H9 (cell line): ENCODE data around the gene GNG11. TPM values are rescaled to one million over a fixed set of nuclear protein-coding genes. Genes with fewer than 3 reads are reported as not detected.

ENCODE experiments used
- DNase-seq: peaks from one replicate; pipeline ENCODE4 v3.0.0-alpha.2; 2017
- H2AFZ ChIP-seq: one replicate; pipeline ENCODE4 v1.6.1; 2013; ENCODE audit warnings: mild to moderate bottlenecking, low read length, control low read depth, moderate library complexity
- H2AK5ac ChIP-seq: 2 replicates; pipeline ENCODE4 v1.6.1; 2013; ENCODE audit warnings: low read length, control low read depth, mixed read lengths; ENCODE audit not compliant: insufficient read length
- H2BK120ac ChIP-seq: one replicate; pipeline ENCODE4 v1.6.1; 2013; ENCODE audit warnings: low read depth, mild to moderate bottlenecking, low read length, control low read depth, inconsistent platforms; ENCODE audit not compliant: poor library complexity, severe bottlenecking
- H2BK12ac ChIP-seq: 2 replicates; pipeline ENCODE4 v1.6.1; 2013; ENCODE audit warnings: low read length, control low read depth, mixed read lengths, low read depth; ENCODE audit not compliant: insufficient read length
- H2BK15ac ChIP-seq: 2 replicates; pipeline ENCODE4 v1.6.1; 2013; ENCODE audit warnings: low read depth, low read length, control low read depth
- H2BK20ac ChIP-seq: one replicate; pipeline ENCODE4 v1.6.1; 2013; ENCODE audit warnings: low read depth, mild to moderate bottlenecking, low read length, control low read depth, inconsistent platforms; ENCODE audit not compliant: poor library complexity, severe bottlenecking
- H2BK5ac ChIP-seq: 2 replicates; pipeline ENCODE4 v1.6.1; 2013; ENCODE audit warnings: low read length, control low read depth, mixed read lengths; ENCODE audit not compliant: insufficient read length
- H3K14ac ChIP-seq: 2 replicates; pipeline ENCODE4 v1.6.1; 2013; ENCODE audit warnings: low read length, control low read depth; ENCODE audit not compliant: insufficient read depth
- H3K18ac ChIP-seq: 2 replicates; pipeline ENCODE4 v1.6.1; 2013; ENCODE audit warnings: low read depth, mild to moderate bottlenecking, mixed read lengths, low read length, control low read depth; ENCODE audit not compliant: insufficient read length
- H3K23ac ChIP-seq: 2 replicates; pipeline ENCODE4 v1.6.1; 2013; ENCODE audit warnings: low read length, control low read depth, mixed read lengths, low read depth; ENCODE audit not compliant: insufficient read length
- H3K23me2 ChIP-seq: 2 replicates; pipeline ENCODE4 v1.6.1; 2013; ENCODE audit warnings: low read depth, mild to moderate bottlenecking, mixed read lengths, low read length, control low read depth; ENCODE audit not compliant: insufficient read length, poor library complexity, severe bottlenecking
- H3K27ac ChIP-seq: 2 replicates; pipeline ENCODE4 v1.5.1; 2013; ENCODE audit warnings: low read length, control low read depth, mixed read lengths, low read depth; ENCODE audit not compliant: insufficient read length
- H3K27me3 ChIP-seq: 2 replicates; pipeline ENCODE4 v1.6.1; 2013; ENCODE audit warnings: low read length, control low read depth, inconsistent platforms; ENCODE audit not compliant: insufficient read depth
- H3K4ac ChIP-seq: 2 replicates; pipeline ENCODE4 v1.6.1; 2013; ENCODE audit warnings: low read depth, mild to moderate bottlenecking, control low read depth, inconsistent platforms, low read length, moderate library complexity
- H3K4me1 ChIP-seq: 2 replicates; pipeline ENCODE4 v1.6.1; 2013; ENCODE audit warnings: low read length, control low read depth, inconsistent platforms; ENCODE audit not compliant: insufficient read depth
- H3K4me2 ChIP-seq: 2 replicates; pipeline ENCODE4 v1.6.1; 2013; ENCODE audit warnings: low read length, control low read depth, mixed read lengths; ENCODE audit not compliant: insufficient read length, insufficient read depth
- H3K56ac ChIP-seq: 2 replicates; pipeline ENCODE4 v1.6.1; 2013; ENCODE audit warnings: low read depth, mild to moderate bottlenecking, mixed read lengths, low read length, control low read depth; ENCODE audit not compliant: insufficient read length
- H3K79me1 ChIP-seq: 2 replicates; pipeline ENCODE4 v1.6.1; 2013; ENCODE audit warnings: low read depth, mild to moderate bottlenecking, moderate library complexity, low read length, control low read depth, inconsistent platforms; ENCODE audit not compliant: insufficient read depth, poor library complexity, severe bottlenecking
- H3K79me2 ChIP-seq: 2 replicates; pipeline ENCODE4 v1.6.1; 2013; ENCODE audit warnings: low read length, control low read depth, inconsistent platforms; ENCODE audit not compliant: insufficient read depth
- H3K9ac ChIP-seq: 2 replicates; pipeline ENCODE4 v1.6.1; 2013; ENCODE audit warnings: low read length, control low read depth, mixed read lengths; ENCODE audit not compliant: insufficient read length; ENCODE audit errors: extremely low read depth
- H3K9me3 ChIP-seq: one replicate; pipeline ENCODE4 v1.6.1; 2013; ENCODE audit warnings: low read depth, low read length, inconsistent platforms; ENCODE audit not compliant: control insufficient read depth
- H3T11ph ChIP-seq: one replicate; pipeline ENCODE4 v1.6.1; 2013; ENCODE audit warnings: mild to moderate bottlenecking, low read length, control low read depth, inconsistent platforms
- H4K20me1 ChIP-seq: one replicate; pipeline ENCODE4 v1.6.1; 2013; ENCODE audit not compliant: control insufficient read depth, insufficient read length, insufficient read depth
- H4K5ac ChIP-seq: 2 replicates; pipeline ENCODE4 v1.6.1; 2013; ENCODE audit warnings: low read depth, mild to moderate bottlenecking, mixed read lengths, low read length, control low read depth; ENCODE audit not compliant: insufficient read length
- H4K8ac ChIP-seq: replicated peaks from 2 replicates; pipeline ENCODE4 v1.6.1; 2013; ENCODE audit warnings: low read length, control low read depth, mixed read lengths, low read depth; ENCODE audit not compliant: insufficient read length
- H4K91ac ChIP-seq: 2 replicates; pipeline ENCODE4 v1.6.1; 2013; ENCODE audit warnings: low read depth, mild to moderate bottlenecking, moderate library complexity, mixed read lengths, low read length, control low read depth; ENCODE audit not compliant: insufficient read length
- H3K27ac Mint-ChIP-seq, 3 experiments: 2 replicates in 2 of 3; 3 replicates in 1 of 3; pipeline ENCODE4 v1.8.0; 2020 to 2021; ENCODE audit warnings: mixed read lengths in 3 of 3, mild to moderate bottlenecking in 1 of 3, moderate library complexity in 1 of 3
- H3K27me3 Mint-ChIP-seq: 2 replicates; pipeline ENCODE4 v1.8.0; 2021; ENCODE audit warnings: low read depth, mild to moderate bottlenecking, moderate library complexity, mixed read lengths
- H3K36me3 Mint-ChIP-seq, 3 experiments: 2 replicates in 2 of 3; 3 replicates in 1 of 3; pipeline ENCODE4 v1.8.0; 2020 to 2021; ENCODE audit warnings: low read depth in 3 of 3, mixed read lengths in 3 of 3; ENCODE audit not compliant: insufficient read depth in 1 of 3
- H3K4me1 Mint-ChIP-seq, 2 experiments: 2 replicates each; pipeline ENCODE4 v1.8.0; 2020; ENCODE audit warnings: mixed read lengths in 2 of 2
- H3K4me3 Mint-ChIP-seq, 2 experiments: 2 replicates in 1 of 2; 3 replicates in 1 of 2; pipeline ENCODE4 v1.8.0; 2020 to 2021; ENCODE audit warnings: mild to moderate bottlenecking in 2 of 2, mixed read lengths in 2 of 2, moderate library complexity in 1 of 2
- H3K9me3 Mint-ChIP-seq, 2 experiments: 2 replicates in 1 of 2; 3 replicates in 1 of 2; pipeline ENCODE4 v1.8.0; 2020; ENCODE audit warnings: mild to moderate bottlenecking in 2 of 2, mixed read lengths in 2 of 2, moderate library complexity in 1 of 2
- WGBS: extraction: QIAGEN DNeasy Blood & Tissue Kit; methylation state at CpG from one replicate; pipeline ENCODE4 v1.1.7; 2013; ENCODE audit warnings: missing lambda C conversion rate, low lambda C conversion rate, mixed read lengths; ENCODE audit not compliant: insufficient read length; ENCODE audit errors: extremely low coverage; 5-methylcytosine and 5-hydroxymethylcytosine counted together
- total RNA-seq: library from RNA; stranded (reverse); gene quantifications from 2 replicates; pipeline ENCODE4 v1.2.1, GENCODE V29; 2021
- TF ChIP-seq, protein P1 (sequence below): fragments of 200-600 bp; sonication (generic); conservative IDR thresholded peaks from 3 replicates; pipeline ENCODE4 v1.8.0; 2021; ENCODE audit warnings: antibody characterized with exemption, mild to moderate bottlenecking

The GNG11 gene
- total RNA-seq, 1 experiment from 2014 or later, result 0.68 TPM

DNA sequence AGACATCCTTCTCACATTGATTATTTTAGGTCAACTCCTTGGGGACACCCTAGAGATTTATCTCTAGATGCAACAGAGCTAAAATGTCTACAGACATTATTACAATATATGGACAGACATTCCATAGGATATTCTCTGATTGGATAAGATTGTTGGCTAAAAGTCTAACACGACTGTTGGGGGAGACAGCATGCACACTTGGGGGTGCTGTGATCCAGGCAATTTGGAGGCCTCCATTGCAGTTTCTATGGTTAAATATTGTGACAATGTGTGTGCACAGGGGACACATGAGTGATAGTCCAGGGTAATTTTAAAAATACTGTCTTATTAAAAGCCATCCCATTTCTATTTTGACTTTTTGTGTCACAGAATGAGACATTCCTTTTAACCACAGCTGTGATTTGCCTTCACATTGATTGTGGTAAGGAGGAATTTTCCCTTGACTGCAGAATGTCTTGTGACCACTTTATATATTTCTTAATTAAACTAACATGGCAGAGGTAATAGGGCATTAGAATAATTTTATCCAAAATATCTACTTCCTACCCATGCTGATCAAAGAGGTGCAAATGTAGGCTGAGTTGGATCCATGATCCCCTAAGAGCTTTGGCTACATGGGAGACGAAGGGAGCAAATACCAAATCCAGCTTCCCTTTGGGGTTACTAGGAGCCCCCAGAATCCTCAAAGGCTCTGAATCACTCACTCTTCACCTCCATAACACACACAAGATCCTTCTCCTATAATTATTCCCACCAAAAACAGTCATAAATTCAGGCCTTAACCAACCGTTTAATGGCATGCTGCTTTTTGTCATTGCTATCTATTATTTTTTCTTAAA, 38.2 kb upstream of the GNG11 start:
- Histone ChIP-seq H4K5ac (no peak overlapping the region), H3K56ac (no peak overlapping the region), H3K79me2 (no peaks in the 10 kb centered on the region), H3K79me1 (no peaks in the 10 kb centered on the region), H3K4me2 (no peak overlapping the region), H3K23ac (no peak overlapping the region), H3K27me3 (no peaks in the 10 kb centered on the region), H3K9ac (no peak overlapping the region), H4K20me1 (no peaks in the 10 kb centered on the region), H4K8ac (no peak overlapping the region), H3K23me2 (no peaks in the 10 kb centered on the region), H3K4ac (no peak overlapping the region), H3K14ac (no peak overlapping the region), H3K27ac (no peak overlapping the region), H3K18ac (no peak overlapping the region), H2AFZ (no peak overlapping the region), H2BK120ac (no peak overlapping the region), H3K4me1 (no peaks in the 10 kb centered on the region), H2BK5ac (no peak overlapping the region), H3K9me3 (no peaks in the 10 kb centered on the region), H4K91ac (no peak overlapping the region), H3T11ph (no peak overlapping the region), H2AK5ac (no peak overlapping the region), H2BK20ac (no peak overlapping the region), H2BK12ac (no peak overlapping the region), H2BK15ac (no peak overlapping the region)
- Mint-ChIP-seq H3K27ac (no peak overlapping the region), H3K27me3 (peaks cover 7% of the 10 kb centered on the region), H3K36me3 (peaks cover 2 to 6% (median 4%) of the 10 kb centered on the region in 3 experiments; a peak in 4 of 7 replicates), H3K4me1 (no peaks in the 10 kb centered on the region), H3K4me3 (no peak overlapping the region), H3K9me3 (peaks cover 6 to 9% of the 10 kb centered on the region in 2 experiments)
- DNase-seq, result no peak
- TF ChIP-seq, protein P1, sequence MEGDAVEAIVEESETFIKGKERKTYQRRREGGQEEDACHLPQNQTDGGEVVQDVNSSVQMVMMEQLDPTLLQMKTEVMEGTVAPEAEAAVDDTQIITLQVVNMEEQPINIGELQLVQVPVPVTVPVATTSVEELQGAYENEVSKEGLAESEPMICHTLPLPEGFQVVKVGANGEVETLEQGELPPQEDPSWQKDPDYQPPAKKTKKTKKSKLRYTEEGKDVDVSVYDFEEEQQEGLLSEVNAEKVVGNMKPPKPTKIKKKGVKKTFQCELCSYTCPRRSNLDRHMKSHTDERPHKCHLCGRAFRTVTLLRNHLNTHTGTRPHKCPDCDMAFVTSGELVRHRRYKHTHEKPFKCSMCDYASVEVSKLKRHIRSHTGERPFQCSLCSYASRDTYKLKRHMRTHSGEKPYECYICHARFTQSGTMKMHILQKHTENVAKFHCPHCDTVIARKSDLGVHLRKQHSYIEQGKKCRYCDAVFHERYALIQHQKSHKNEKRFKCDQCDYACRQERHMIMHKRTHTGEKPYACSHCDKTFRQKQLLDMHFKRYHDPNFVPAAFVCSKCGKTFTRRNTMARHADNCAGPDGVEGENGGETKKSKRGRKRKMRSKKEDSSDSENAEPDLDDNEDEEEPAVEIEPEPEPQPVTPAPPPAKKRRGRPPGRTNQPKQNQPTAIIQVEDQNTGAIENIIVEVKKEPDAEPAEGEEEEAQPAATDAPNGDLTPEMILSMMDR, result no peak
- WGBS, result no CpG with 5 or more reads among the region's 3 CpGs
